ENCODE measurements around the gene SLC34A3. TPM values are rescaled to one million over a fixed set of nuclear protein-coding genes. Genes with fewer than 3 reads are reported as not detected.

SLC34A3 gene
- total and polyA plus RNA-seq, 2 of the 8 experiments (the other 6 are each of a cell fraction or from before 2014, with no cell fraction given), result 0.08 TPM; not detected in 1

DNA sequence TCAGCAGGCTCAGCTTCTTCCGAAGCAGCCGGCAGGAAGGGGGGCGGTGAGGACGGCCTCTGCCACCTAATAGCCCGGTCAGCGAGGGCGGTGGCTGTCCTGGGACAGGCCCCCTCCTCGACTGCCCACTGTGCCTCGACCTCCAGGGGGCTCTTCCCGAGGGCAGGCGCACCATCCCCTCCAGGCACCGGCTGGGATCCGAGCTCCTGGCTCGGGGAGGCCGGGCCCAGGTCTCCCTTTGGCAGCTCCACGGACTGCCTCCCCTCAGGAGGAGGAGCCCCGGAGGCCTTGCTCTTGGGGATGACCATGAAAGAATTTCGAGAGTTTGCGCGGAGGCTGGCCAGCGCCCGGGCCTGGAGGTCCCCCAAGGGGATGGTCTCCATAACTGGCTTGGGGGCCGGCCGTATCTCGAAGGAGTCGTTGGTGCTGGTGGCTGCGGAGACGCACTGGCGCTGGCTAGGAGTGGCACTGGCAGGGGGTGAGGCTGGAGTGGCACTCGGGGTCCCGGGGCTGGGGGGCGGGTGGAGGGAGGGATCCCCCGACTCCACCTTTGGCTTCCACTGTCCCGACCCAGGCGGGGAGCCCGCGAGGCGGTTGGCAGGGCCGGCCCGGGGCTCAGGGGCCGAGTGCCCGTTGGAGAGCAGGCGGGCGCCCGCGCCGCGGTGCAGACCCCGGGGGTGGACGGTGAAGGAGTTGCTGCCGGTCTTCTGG, 31.1 kb upstream of the SLC34A3 start (continued):
- TF ChIP-seq RXRA (IDR thresholded peaks at IDR 0.05; ENCODE audit: insufficient read depth, low read depth, low read length) (no peak), BACH1 (IDR thresholded peaks at IDR 0.05; ENCODE audit: low read length) (no peak), ASH2L (IDR thresholded peaks at IDR 0.05; ENCODE audit: low read length) (no peak), RBBP5 (IDR thresholded peaks at IDR 0.05; ENCODE audit: borderline replicate concordance, low read depth, low read length) (no peak), SIRT6 (IDR thresholded peaks at IDR 0.05; ENCODE audit: low read length) (no peak)

Measured in H1 (cell line).